RWPE2 (cell line): ENCODE results near the gene ADGRB3.

Source experiments
- ATAC-seq: fragments of 200-7000 bp; cut with Tn5 transposase; 3 replicates; pipeline ENCODE4 v1.9.1; 2021; ENCODE audit warnings: low read depth
- DNase-seq: peaks from one replicate; pipeline ENCODE4 v3.0.0-alpha.2; 2020; ENCODE audit warnings: low spot score
- H3K27ac ChIP-seq: fragments of 450-650 bp; 2 replicates; pipeline ENCODE4 v1.5.1; 2017; ENCODE audit warnings: mild to moderate bottlenecking; ENCODE audit not compliant: poor library complexity, severe bottlenecking
- H3K27me3 ChIP-seq: fragments of 250-450 bp; sonication (Bioruptor Pico); 2 replicates; pipeline ENCODE4 v1.5.1; 2021; ENCODE audit warnings: mild to moderate bottlenecking, moderate library complexity; ENCODE audit not compliant: insufficient read depth, poor library complexity, severe bottlenecking
- H3K36me3 ChIP-seq: fragments of 250-450 bp; sonication (Bioruptor Pico); 2 replicates; pipeline ENCODE4 v1.5.1; 2020; ENCODE audit warnings: low read depth, mild to moderate bottlenecking, moderate library complexity
- H3K4me1 ChIP-seq: fragments of 250-450 bp; sonication (Bioruptor Pico); 2 replicates; pipeline ENCODE4 v1.5.1; 2021; ENCODE audit warnings: mild to moderate bottlenecking, moderate library complexity; ENCODE audit not compliant: insufficient read depth, poor library complexity, severe bottlenecking
- H3K4me3 ChIP-seq: fragments of 250-450 bp; sonication (Bioruptor Pico); 2 replicates; pipeline ENCODE4 v1.5.1; 2021; ENCODE audit warnings: mild to moderate bottlenecking, moderate library complexity; ENCODE audit not compliant: severe bottlenecking
- H3K9me3 ChIP-seq: fragments of 250-450 bp; sonication (Bioruptor Pico); 2 replicates; pipeline ENCODE4 v1.5.1; 2021; ENCODE audit warnings: mild to moderate bottlenecking, moderate library complexity; ENCODE audit not compliant: severe bottlenecking
- TF ChIP-seq, protein P1 (sequence below): fragments of 450-650 bp; IDR thresholded peaks from one replicate; pipeline ENCODE4 v1.5.1; 2017; ENCODE audit warnings: mild to moderate bottlenecking, moderate library complexity; ENCODE audit not compliant: poor library complexity, severe bottlenecking

Gene ADGRB3

DNA sequence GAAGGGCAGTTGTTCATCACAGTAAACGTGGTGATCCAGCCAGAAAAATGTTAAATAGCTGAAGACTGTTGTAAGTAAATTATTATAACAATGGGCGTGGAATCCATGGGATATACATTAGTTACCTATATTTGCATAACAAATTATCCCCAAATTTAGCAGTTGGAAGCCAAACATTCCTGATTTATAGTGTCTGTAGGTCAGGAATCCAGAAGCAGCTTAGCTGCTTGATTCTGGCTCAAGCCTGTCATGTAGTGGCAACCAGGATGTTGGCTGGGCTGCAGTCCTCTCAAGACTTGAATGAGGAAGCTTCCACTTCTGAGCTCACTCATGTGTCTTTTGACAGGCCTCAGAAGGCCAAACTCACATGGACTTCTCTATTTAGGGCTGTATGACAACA lies 6.9 kb upstream of the ADGRB3 start:
- TF ChIP-seq, protein P1, sequence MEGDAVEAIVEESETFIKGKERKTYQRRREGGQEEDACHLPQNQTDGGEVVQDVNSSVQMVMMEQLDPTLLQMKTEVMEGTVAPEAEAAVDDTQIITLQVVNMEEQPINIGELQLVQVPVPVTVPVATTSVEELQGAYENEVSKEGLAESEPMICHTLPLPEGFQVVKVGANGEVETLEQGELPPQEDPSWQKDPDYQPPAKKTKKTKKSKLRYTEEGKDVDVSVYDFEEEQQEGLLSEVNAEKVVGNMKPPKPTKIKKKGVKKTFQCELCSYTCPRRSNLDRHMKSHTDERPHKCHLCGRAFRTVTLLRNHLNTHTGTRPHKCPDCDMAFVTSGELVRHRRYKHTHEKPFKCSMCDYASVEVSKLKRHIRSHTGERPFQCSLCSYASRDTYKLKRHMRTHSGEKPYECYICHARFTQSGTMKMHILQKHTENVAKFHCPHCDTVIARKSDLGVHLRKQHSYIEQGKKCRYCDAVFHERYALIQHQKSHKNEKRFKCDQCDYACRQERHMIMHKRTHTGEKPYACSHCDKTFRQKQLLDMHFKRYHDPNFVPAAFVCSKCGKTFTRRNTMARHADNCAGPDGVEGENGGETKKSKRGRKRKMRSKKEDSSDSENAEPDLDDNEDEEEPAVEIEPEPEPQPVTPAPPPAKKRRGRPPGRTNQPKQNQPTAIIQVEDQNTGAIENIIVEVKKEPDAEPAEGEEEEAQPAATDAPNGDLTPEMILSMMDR, result no peak
- DNase-seq, result no peak
- Histone ChIP-seq H3K36me3 (no peaks in the 10 kb centered on the region), H3K9me3 (no peaks in the 10 kb centered on the region), H3K4me1 (no peaks in the 10 kb centered on the region), H3K27me3 (peaks cover 27% of the 10 kb centered on the region), H3K4me3 (no peak overlapping the region), H3K27ac (no peak overlapping the region)
- ATAC-seq, result no peak

DNA sequence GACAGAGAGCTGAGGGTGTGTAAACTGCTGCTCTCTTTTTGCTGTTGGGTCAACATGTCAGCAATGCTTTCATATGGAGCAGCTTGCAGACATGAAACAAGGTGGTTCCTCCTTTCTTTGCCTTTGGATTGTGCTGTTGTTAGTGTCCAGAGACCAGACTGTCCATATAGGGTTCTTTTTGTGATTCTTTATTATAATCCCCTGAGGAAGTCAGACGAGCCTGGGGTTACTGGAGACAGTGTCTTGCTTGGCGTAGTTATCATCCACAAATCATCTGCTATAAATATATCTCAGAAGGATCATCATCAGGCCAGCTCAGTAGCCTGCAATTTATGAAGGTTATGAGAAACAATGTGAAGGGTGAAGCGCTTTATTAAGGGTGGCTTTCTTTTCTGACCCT lies 2.3 kb upstream of the ADGRB3 start:
- Histone ChIP-seq H3K9me3 (no peaks in the 10 kb centered on the region), H3K27ac (no peak overlapping the region), H3K27me3 (peaks cover 69% of the 10 kb centered on the region), H3K36me3 (no peaks in the 10 kb centered on the region), H3K4me1 (no peaks in the 10 kb centered on the region), H3K4me3 (no peak overlapping the region)
- ATAC-seq (no peak), DNase-seq (no peak)
- TF ChIP-seq, protein P1, result no peak

DNA sequence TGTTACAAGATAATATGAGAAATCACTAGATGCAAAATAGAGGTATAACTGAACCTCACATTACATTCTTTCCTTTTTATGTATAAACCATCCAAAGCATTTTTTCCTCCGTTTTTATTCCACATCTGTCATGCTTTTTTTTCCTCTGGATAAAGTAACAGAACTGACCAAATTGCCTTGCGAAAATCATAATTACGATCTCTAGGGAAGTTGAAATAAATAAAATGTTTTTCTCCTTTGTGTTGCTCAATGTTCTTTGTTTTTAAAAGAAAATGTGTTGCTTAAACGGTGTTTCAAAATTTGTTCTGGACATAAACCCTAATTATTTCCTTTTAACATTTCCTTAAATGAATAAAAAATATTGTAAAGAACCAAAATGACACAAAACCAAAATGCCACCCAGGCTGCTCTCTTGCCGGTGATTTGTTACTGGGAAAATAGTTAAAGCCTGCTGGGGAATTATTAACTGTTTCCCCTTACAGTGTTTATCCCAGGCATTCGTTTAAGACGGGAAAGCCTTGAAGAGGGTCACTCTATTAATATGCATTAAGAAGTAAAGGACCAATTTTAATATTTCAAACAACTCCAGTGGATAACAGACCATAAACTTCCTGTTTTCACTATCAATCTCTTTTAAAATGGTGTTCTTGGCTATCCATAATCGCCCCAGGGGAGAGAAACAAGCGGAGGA lies 1.7 kb upstream of the ADGRB3 start:
- H3K27ac ChIP-seq, result no peak overlapping the region
- H3K4me1 ChIP-seq, result no peaks in the 10 kb centered on the region
- no peaks in the 10 kb centered on the region for H3K36me3 ChIP-seq
- H3K4me3 ChIP-seq, result no peak overlapping the region
- H3K9me3 ChIP-seq, result no peaks in the 10 kb centered on the region
- peaks cover 76% of the 10 kb centered on the region for H3K27me3 ChIP-seq
- ATAC-seq (no peak), DNase-seq (no peak)
- TF ChIP-seq, protein P1, result no peak

DNA sequence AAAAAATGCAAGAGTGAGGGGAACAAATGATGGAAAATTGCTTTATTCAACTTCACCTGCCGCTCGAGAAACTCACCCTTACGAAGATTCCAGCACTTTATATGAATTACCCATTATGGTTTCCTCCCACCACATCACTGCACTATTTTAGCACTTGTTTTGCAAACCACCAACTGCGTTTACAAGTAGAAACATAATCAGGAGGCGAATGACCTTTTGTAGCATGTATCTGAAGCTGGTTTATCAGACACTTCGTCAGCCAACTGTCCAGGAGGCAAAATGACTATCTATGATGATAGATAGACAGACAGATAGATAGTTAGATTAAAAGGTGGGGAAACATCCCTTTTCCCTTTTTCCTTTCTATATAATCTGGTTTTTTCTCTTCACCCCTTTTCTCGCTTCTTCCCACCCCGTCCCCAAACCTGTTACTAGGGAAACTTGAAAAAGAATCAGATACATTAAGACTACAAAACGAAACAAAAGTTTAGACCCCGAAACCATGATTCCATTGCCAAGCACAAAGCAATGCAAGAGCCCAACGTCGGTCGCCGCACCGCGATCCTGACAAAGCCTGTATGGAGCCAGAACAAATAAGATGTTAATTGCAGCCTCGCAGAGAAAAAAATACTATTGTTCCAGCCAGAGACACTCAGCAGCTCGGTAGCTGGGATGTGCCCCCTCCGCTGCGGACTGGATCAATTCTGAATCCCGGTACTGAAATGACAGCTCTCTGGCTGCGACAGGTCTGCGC lies 933 bp upstream of the ADGRB3 start:
- DNase-seq (no peak), ATAC-seq (peak; percentile 46; the same call in 1 of the 3 replicates)
- Histone ChIP-seq H3K9me3 (no peaks in the 10 kb centered on the region), H3K27me3 (peaks cover 83% of the 10 kb centered on the region), H3K4me1 (no peaks in the 10 kb centered on the region), H3K4me3 (peak overlapping the region; percentile 35), H3K36me3 (no peaks in the 10 kb centered on the region), H3K27ac (no peak overlapping the region)
- TF ChIP-seq, protein P1, result no peak

DNA sequence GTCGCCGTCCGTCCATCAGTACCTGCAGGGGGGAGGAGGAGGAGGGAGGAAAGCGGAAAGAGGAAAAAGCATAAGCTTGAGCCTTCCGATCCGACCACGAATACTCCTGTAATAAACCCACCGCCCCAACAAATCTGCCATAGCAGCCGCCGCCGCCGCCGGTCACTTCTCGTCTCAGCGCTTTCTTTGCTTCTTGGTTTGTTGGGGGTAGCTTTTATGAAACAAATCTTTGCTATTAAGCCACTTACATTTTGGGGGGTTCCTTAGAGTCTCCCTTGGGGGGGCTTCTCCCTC lies 277 bp downstream of the ADGRB3 start:
- Histone ChIP-seq H3K36me3 (no peaks in the 10 kb centered on the region), H3K9me3 (no peaks in the 10 kb centered on the region), H3K27me3 (peaks cover 94% of the 10 kb centered on the region), H3K4me1 (no peaks in the 10 kb centered on the region), H3K4me3 (peak overlapping the region; percentile 35), H3K27ac (no peak overlapping the region)
- ATAC-seq (0 out of 3 replicates have a peak, but pooled peaks have one; percentile 9), DNase-seq (no peak)
- TF ChIP-seq, protein P1, result no peak
